ENCODE data around the gene RRP1. TPM values are rescaled to one million over a fixed set of nuclear protein-coding genes. Genes with fewer than 3 reads are reported as not detected.
A peak's percentile ranks its signal among the peaks of the same experiment; 100 is the strongest.

Gene RRP1
- total and polyA plus RNA-seq, 9 of the 15 experiments (the other 6 are each of a cell fraction or from before 2014, with no cell fraction given): 0.89 to 105 (median 51.6) TPM

GRCh38 chr21:43805275-43805800 lies 16.0 kb downstream of the RRP1 start:
- 68% methylated on average over 14 of the region's 14 CpGs for WGBS (ENCODE audit: insufficient coverage, low coverage, missing lambda C conversion rate)
- ChIA-PET POLR2A (interaction anchor here (0.5 to 1.6 kb wide), 3 partner anchors 11 to 175 kb away, joined by 3 to 5 read pairs (median 4); no protein-coding TSS in a partner anchor), CTCF (ENCODE audit: low intra/inter-chr PET ratio) (no interaction called here)
- no peak overlapping the region for H3K4me2 ChIP-seq (ENCODE audit: insufficient read depth, low read length)
- H2AFZ ChIP-seq (ENCODE audit: low read depth, low read length): no peak overlapping the region
- BruUV-seq (replicated peaks): no TSS peak
- no peaks in the 10 kb centered on the region for H3K27me3 ChIP-seq (ENCODE audit: control insufficient read depth in 2 of 2, insufficient read depth in 2 of 2, low read length in 2 of 2)
- peak; percentile 58 for ATAC-seq
- peaks cover 10 to 78% of the 10 kb centered on the region in 2 experiments; a peak in 4 of 5 replicates for H3K4me1 ChIP-seq (replicated peaks in 1 of 2; ENCODE audit: control insufficient read depth in 2 of 2, insufficient read depth in 2 of 2, low read length in 2 of 2)
- intact Hi-C loops (cut with micrococcal nuclease) (no loop called here), in situ Hi-C loops (cut with MboI) (no loop called here)
- peak overlapping the region; percentile 27; the same call in 2 of the 3 replicates for H3K27ac ChIP-seq (ENCODE audit: extremely low read depth, low read depth, low read length)
- peaks cover 66% of the 10 kb centered on the region; the same call in 2 of the 3 replicates for H3K36me3 ChIP-seq (ENCODE audit: control insufficient read depth, insufficient read depth, low read length)
- H3K4me3 ChIP-seq: no peak overlapping the region
- no peaks in the 10 kb centered on the region for H3K79me2 ChIP-seq (ENCODE audit: control insufficient read depth, insufficient read depth, low read length)
- FAIRE-seq: peak; percentile 94
- H3K9me3 ChIP-seq (replicated peaks; ENCODE audit: control insufficient read depth, insufficient read depth, low read depth, low read length): no peaks in the 10 kb centered on the region
- peaks cover 4% of the 10 kb centered on the region for H3K9me1 ChIP-seq (ENCODE audit: control insufficient read depth, insufficient read depth, low read length)
- DNase-seq (ENCODE audit: extremely low read depth in 1 of 4, low spot score in 3 of 4): peak in 1 of 4 experiments; percentile 61
- H3K9ac ChIP-seq (ENCODE audit: insufficient read depth in 1 of 2, low read depth in 2 of 2, low read length in 2 of 2): peak overlapping the region; percentile 4 to 84; a peak in 1 of 4 replicates
- H4K20me1 ChIP-seq (replicated peaks; ENCODE audit: control insufficient read depth, insufficient read depth, low read length): peaks cover 5% of the 10 kb centered on the region; the same call in 1 of the 2 replicates
- peak in 1 of 2 experiments; percentile 41; a peak in 2 of 4 replicates for TF ChIP-seq MNT (conservative IDR thresholded peaks at IDR 0.05)
- no peak for TF ChIP-seq PML (IDR thresholded peaks at IDR 0.05; ENCODE audit: low read length)
- TF ChIP-seq NRF1 (conservative IDR thresholded peaks at IDR 0.05 in 1 of 2, IDR thresholded peaks at IDR 0.05 in 1 of 2): peak in 1 of 2 experiments; percentile 37; a peak in 2 of 4 replicates
- TF ChIP-seq C11orf30 (IDR thresholded peaks at IDR 0.05; ENCODE audit: low read depth): peak; percentile 84
- TF ChIP-seq IRF9 (tag; IDR thresholded peaks at IDR 0.05): no peak
- TF ChIP-seq ZBTB33 (CRISPR knock-in tag; IDR thresholded peaks at IDR 0.05): peak; percentile 31; the same call in 1 of the 2 replicates
- TF ChIP-seq POLR2G (IDR thresholded peaks at IDR 0.05; ENCODE audit: low read depth, low read length): no peak
- TF ChIP-seq SMARCA4 (IDR thresholded peaks at IDR 0.05): 0 out of 2 replicates have a peak, but pooled peaks have one; percentile 17
- TF ChIP-seq RB1 (IDR thresholded peaks at IDR 0.05; ENCODE audit: low read depth): 0 out of 2 replicates have a peak, but pooled peaks have one; percentile 11
- TF ChIP-seq CBX8 (IDR thresholded peaks at IDR 0.05; ENCODE audit: borderline replicate concordance, extremely low read depth, low read depth, low read length, poor library complexity, severe bottlenecking): no peak
- peak; percentile 35 for TF ChIP-seq DPF2 (IDR thresholded peaks at IDR 0.05)
- TF ChIP-seq MAFK (IDR thresholded peaks at IDR 0.05; ENCODE audit: low read length): peak; percentile 55
- no peak for TF ChIP-seq PBX2 (CRISPR knock-in tag; IDR thresholded peaks at IDR 0.05; ENCODE audit: low read depth)
- TF ChIP-seq PBX2 (tag; conservative IDR thresholded peaks at IDR 0.05; ENCODE audit: low read depth): no peak
- peak; percentile 92 for TF ChIP-seq CEBPB (tag; IDR thresholded peaks at IDR 0.05)
- peak; percentile 80 for TF ChIP-seq ZNF316 (IDR thresholded peaks at IDR 0.05)

All from K562 (cell line).